GM21786 (cell line): ENCODE data around the gene OR5D16.
"Not testable (repeated sequence)": the region's sequence is repeated elsewhere in the genome, so short reads cannot be mapped to it uniquely, and the experiment has no call there.

Experiments
- ATAC-seq: cut with Tn5 transposase; IDR thresholded peaks from one replicate; pipeline ENCODE4 v1.9.1; 2021; ENCODE audit not compliant: unreplicated experiment

The OR5D16 gene

DNA sequence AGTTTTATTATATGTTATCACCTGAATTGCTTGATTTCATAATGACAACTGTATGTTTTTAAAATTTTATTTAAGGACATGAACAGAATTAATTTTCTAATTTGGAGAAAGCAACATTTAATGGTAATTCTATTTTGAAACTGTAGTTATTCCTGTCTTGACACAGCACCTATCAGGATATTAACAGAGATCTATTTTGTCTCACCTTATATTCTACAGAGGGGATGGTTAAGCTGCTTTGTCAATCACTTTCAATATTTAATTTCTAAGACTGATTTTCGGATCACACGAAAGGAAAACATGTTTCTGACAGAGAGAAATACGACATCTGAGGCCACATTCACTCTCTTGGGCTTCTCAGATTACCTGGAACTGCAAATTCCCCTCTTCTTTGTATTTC lies at the start of gene OR5D16:
TSS of gene OR5D16 (plus strand) at position 301 of the 400 bp plus-strand sequence. CDS start at position 301, 0 bp downstream.
- no peak for ATAC-seq

DNA sequence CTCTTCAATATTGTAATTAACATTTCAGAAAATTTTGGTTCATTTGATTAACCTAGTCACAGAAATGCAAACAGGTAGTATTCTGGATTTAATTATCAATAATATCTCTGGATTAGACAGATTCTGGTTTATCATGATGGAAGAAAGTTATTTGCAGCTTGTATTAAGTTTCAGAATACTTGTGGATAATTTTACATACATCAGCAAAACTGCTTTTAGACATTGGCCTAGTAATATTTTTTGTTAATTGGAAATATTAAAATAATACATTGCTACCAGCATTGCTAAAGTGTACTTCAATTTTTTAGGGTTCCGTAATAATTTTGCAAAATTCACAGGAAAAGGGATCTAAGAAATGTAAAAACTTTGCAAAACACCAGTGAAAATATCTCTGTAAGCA lies 46.9 kb upstream of the OR5D16 start:
- no peak for ATAC-seq

DNA sequence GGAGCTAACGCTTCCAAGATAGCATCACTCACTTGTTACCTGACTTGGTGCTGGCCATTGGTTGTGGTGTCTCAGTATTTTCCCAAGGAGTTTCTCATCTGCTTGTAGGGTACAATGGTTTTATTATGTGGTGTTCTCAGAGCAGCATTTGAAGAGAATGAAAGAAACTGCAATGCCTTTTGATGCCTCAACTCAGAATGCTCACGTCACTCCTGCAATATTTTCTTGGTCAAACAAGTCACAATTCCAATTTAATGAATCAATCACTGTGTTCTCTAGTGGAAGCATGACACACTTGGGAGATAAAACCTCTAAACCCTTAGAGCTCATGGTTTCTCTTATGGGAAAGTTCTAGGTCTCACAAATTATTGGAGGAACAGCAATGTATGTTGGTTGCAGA lies 45.2 kb upstream of the OR5D16 start:
- no peak for ATAC-seq

DNA sequence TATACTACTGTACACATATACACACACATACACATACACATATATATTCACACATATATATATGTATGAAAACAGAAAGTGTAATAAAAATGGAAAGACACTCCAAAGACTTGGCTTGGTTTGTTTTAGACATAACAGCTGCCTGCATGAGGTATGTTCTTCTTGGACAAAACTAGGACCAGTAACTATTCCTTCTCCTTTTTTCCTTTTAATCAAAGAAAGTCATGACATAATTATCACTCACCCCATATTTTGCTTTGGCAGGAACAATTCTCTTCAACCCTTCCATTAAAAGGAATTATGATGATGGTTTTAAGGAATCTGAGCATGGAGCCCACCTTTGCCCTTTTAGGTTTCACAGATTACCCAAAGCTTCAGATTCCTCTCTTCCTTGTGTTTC lies 43.3 kb upstream of the OR5D16 start, which contains the start of gene OR5D14:
TSS of gene OR5D14 (plus strand) at position 301 of the 400 bp plus-strand sequence. CDS start at position 301, 0 bp downstream.
- no peak for ATAC-seq

DNA sequence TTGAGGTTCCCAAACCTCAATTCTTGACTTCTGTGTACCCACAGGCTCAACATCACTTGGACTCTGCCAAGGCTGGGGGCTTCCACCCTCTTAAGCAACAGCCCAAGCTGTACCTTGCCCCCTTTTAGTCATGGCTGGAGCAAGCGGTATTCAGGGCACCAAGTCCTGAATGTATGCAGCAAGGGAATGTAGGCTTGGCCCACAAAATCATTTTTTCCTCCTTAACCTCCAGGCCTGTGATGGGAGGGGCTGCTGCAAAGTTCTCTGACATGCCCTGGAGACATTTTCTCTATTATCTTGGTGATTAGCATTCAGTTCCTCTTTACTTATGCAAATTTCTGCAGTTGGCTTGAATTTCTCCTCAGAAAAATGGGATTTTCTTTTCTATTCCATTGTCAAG lies 32.3 kb upstream of the OR5D16 start:
- ATAC-seq, result no peak

DNA sequence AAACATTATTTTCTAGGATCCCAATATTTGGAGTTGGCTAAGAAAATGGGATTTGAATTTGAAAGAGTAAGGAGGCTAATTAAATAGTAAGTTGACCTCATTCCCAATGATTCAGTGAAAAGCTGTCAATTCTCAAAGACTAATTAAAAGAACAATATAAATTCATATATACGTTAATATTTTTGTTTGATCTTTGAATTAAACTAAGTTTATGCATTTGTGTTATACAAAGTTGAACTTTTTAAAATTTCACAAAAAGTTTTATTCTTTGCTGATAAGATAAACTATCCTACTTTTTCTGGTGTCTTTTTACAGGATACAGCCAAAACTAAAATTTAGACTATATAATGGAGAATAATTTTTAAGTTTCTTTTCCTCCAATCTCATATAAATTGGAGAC lies 27.5 kb upstream of the OR5D16 start, which contains the start of gene OR5L1:
TSS of gene OR5L1 (plus strand) at position 301 of the 400 bp plus-strand sequence. CDS start 100 bp downstream, outside the sequence.
- ATAC-seq, result no peak

DNA sequence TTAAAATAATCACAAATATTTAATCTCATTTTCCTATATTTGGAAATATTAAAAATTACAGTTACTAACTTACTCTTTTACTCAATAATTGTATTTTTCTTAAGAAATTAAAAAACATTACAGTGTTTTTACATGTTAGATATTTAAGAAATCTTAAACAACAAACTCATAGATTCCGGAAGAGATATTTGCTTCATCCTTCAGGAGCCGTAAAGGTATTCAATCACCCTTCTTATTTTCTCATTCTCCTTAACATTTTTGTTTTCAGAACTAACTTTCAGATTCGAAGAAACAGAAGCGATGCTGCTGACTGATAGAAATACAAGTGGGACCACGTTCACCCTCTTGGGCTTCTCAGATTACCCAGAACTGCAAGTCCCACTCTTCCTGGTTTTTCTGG lies 19.2 kb upstream of the OR5D16 start, which contains the start of gene OR5D18:
TSS of gene OR5D18 (plus strand) at position 301 of the 400 bp plus-strand sequence. CDS start at position 301, 0 bp downstream.
- no peak for ATAC-seq

DNA sequence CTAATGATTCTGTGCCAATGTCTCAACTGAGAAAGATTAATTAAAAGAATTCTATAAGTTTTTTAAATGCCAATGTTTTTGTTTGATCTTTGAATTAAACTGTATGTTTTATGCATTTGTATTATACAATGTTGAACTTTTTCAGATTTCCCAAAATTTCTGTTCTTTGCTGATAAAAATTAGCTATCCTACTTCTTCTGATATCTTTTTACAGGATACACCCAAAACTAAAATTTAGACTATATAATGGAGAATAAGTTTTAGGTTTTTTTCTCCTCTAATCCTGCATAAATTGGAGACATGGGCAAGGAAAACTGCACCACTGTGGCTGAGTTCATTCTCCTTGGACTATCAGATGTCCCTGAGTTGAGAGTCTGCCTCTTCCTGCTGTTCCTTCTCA lies 11.6 kb upstream of the OR5D16 start, which contains the start of gene OR5L2:
TSS of gene OR5L2 (plus strand) at position 301 of the 400 bp plus-strand sequence. CDS start at position 301, 0 bp downstream.
- no peak for ATAC-seq

DNA sequence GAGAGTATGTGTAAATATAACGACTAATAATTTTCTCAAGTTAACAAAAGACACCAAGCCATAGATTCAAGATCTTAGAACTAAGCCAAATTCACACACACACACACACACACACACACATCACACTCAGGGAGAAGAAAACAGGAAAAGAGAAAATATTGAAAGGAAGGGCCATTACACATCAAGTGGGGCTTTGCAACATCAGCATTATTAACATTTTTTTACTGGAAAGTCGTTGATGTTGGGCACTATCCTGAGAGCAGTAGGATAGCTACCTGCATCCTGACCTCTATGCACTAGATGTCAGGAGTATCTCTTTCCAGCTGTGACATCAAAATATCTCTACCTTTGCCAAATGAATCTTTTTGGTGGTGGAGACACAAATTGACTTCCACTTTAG lies 8.9 kb downstream of the OR5D16 start:
- ATAC-seq, result no peak

DNA sequence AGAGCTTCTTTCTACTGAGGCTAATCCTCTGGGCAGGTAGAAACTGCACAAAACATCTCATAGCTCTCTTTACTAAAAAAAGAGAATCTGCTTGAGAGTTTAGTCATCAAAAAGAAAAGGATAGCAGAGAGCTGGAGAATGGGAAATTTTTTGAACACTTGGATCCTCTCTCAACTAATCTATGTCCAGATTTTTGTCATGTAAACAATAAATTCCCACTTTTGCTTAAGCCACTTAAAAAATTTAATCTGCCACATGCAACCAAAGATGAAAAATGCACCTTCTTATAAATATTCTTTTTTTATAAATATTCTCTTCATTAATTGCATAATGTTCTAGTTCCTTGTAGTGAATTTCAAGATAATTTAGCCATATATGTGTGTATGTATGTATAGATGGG lies 10.5 kb downstream of the OR5D16 start:
- ATAC-seq, result no peak

DNA sequence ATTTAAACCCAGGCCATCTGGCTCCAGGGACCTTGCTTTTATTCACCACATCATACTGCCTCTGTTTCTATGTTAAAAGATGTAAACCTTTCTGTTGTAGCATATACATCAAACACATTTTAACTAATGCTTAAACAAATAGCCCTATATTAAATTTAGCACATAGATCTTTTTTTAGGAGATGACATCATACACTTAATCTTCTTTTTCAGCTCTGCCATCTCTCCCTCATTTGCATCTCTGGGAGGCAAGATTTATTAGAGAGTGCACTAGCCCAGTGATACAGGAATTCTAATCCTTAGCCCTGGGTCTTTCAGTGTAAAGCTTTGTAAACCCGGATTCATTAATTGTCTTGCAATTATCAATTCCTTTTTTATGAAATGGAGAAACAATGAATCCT lies 13.6 kb downstream of the OR5D16 start:
- ATAC-seq, result no peak

DNA sequence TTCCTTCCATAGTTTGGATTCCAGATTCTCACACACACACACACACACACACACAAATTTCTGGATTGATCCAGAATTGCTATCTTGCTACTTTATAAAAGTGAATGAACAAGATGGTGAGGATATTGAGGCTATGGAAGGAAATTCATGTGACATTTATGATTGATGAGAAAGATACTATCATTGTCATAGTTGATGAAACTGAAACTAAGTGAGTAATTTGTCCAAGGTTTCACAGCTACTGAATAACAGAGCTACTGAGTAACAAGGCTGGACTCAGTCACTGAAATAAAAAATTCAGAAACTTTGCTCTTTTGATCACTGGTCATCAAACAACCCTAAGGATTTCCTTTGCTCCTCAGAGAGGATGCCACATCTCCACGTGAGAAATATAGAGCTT lies 16.2 kb downstream of the OR5D16 start:
- ATAC-seq, result peak; percentile 76

DNA sequence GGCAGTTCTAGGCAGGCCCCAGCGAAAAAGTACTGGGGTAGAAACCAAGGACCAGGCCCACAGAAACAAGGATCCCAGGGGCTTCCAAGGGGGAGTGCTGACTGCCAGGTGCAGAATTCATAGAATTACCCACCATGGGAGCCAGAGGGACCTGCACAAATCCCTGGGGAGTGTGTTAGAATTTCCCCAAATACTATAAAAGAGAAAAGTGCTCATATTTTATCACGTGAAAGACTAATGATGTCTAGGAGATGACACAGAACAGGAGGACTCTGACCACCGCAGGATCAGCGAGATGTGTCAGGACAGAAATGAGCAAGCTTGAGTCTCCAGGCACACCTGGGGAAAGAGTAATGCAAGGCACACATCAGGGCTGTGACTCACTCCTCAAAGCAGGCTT lies 28.8 kb downstream of the OR5D16 start:
- ATAC-seq, result not testable (repeated sequence)

DNA sequence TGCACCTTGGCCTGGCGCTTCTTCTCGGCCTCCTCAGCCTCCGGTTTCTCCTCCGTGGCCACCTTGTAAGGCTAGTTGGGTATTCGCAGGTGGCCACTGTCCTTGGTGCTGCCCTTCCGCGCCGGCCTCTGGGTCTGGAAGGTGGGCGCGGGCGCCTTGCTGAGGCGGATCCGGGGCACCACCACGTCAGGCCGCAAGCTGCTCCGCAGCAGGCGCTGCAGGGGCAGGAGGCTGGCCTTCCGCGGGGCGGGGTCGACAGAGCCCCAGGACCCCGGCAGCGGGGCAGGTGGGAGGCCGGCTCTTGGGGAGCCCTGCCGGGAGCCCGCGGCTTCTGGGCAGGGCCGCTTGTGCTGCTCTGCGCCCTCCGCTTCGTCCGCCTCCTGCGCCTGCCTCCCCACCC lies 34.2 kb downstream of the OR5D16 start:
- not testable (repeated sequence) for ATAC-seq

DNA sequence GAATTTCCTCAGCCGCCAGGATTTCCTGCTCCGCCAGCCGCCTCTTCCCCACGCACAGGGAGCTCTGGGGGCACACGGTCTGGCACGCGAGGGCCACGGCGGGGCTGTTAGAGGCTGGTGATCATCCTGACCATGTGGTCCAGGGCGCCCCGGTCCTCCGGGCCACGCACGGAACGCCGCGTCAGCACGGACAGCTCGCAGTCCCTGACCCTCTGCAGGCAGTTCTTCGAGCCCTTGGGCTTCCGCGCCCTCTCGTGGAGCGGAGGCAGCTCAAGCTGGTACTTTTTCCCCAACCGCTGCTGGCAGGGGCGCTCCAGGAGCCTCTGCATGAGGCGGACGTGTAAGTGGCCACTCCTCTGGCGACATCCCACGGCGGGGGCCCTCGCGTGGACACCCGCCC lies 34.6 kb downstream of the OR5D16 start:
- ATAC-seq, result not testable (repeated sequence)

DNA sequence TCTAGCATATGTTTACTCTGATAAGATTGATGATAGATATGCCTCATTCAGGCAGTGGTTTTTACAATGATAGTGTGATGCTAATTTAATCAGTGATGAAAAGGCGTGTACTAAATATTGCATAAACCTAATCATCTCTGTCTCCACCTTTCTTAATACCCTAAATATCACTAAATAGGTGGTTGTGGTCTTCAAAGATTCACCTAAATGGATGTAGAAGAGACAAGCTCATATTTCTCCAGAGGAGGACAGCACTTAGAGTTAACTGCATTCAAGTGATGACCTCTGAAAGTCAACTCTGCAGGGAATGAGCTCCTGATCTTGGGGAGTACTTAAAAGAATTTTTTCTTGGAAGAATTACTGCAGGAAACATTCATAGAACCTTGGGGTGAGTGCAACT lies 44.4 kb downstream of the OR5D16 start, which contains the start of gene TRIM51:
TSS of gene TRIM51 (plus strand) at position 301 of the 400 bp plus-strand sequence. CDS start 2,132 bp downstream, outside the sequence.
- ATAC-seq, result not testable (repeated sequence)

DNA sequence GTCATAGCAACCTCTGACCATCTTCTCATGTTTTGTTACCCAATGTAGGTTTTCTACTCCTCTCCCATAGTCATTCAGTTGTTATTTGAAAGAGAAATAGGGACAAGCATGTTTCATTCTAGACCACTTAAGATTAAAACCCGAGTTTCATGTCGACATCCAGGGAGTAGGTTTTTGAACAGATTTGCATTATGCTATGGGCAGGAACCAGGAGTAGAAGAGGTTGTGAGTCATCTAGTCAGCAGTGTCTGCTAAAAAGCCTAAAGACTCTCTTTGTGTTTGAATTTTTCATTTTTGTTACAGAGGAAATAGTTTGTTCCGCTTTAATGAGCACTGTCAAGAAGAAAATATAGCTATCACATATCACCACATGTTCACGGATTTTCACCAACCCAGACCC lies 46.4 kb downstream of the OR5D16 start:
- not testable (repeated sequence) for ATAC-seq

DNA sequence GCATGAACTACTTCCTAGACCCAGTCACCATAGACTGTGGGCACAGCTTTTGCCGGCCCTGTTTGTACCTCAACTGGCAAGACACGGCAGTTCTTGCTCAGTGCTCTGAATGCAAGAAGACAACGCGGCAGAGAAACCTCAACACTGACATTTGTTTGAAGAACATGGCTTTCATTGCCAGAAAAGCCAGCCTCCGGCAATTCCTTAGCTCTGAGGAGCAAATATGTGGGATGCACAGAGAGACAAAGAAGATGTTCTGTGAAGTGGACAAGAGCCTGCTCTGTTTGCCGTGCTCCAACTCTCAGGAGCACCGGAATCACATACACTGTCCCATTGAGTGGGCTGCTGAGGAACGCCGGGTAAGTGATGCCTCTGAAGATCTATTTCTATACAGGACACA lies 46.9 kb downstream of the OR5D16 start:
- ATAC-seq, result not testable (repeated sequence)
